ENCODE results near the gene MACROD2.

The MACROD2 gene

DNA sequence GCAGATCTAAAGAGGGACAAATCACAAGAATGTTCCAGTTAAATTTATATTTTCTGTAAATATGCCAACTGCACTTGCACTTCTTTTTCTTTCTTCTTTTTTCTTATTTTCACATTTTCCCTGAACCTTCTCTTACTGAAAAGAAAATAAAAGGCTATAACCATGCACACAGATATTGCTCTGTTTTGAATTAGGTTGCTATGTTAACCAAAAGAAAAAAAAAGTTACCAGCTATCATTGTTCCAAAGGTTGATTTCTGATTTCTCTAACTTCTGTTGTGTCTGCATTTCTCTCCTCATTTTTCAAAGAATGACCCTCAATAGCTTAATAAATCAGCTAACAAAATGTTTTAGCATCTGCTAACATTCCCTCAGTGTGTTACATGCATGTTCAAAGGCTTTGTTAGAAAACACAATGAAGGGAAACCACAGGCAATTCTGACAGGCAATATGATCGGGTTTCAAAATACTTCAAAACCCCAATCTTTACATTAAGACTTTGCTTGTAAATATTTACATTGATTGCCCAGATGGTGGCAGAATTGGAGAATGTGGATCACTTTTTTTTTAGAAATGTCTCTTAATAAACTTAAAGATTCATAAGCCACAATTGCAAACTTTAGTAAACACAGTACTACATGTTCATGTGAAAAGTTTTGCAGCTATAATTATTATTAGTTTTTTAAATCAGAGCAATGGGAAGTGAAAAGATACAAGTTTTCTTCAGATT, 1270.4 kb downstream of the MACROD2 start:
- DNase-seq (ENCODE audit: low read depth in 2 of 2), result no peak

DNA sequence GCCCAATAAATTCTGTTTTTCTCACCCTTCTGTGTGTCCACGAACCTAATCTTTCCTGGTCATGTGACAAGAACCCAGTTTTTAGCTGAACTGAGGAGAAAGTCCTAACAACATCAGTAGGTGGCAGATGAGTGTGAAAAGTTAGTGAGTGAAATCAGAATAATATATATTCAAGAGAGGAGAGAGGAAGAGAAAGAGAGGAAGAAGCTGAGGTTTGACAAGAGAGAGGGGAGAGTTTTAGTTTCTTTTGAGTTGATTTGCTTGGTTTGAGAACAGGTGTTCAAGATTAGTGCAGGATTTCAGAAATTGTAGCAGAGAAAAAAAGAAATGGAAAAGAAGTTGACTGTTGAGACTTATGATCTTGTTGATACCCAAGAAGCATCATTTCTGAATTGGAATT, 1272.6 kb downstream of the MACROD2 start:
- DNase-seq (ENCODE audit: low read depth in 2 of 2), result no peak

DNA sequence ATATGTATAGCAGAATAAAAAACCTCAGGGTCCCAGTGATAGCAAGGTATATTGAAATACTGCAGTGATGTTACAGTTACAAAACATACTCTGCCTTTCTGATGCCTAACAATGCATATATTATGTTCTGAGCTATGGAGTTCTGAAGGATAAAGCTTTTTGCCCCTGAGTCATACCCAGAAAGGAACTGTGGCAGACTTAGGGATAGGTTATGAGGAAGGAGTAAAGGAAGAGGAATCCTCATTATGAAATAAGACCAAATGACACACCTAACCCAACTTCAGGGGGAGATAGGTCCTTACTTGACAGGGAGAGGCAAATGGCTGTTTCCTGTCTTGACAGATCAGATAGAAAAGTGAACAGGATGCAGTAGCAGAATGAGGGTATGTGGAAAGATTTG, 1282.7 kb downstream of the MACROD2 start:
- DNase-seq (ENCODE audit: low read depth in 2 of 2), result no peak

DNA sequence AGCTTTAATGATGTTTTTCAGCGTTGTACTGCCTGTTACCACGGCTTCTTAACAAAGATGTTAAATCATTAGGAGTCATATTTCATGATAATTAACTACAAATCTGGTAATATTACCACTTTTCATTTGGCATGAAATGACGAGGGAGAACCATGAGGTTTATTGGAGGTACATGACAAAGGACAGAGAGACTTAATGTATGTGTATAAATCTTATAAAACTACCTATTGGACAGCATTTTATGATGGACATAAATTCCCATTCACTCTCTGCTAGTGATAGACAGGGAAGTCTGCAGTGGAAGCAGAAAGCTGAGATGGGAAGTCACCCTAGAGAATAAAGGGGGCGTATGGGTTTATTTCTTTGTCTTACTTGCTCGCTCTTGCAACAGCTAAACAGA, 1292.0 kb downstream of the MACROD2 start:
- no peak for DNase-seq (ENCODE audit: low read depth in 2 of 2)

DNA sequence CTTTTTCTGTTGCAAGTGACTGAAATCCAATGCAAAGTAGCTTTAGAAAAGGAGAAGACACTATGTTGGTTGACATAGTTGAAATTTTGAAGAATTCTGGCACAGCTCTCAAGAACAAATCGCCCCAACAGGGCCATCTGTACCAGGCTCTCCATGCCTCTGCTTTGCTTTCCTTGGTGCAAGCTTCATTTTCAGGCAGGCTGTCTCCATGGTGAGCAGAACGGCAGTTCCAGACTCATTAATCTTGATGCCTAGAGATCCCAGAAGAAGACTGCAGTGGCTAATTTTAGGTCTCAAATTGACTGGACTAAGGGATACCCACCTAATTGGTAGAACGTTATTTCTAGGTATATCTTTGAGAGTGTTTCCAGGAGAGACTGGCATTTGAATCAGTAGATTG, 1292.8 kb downstream of the MACROD2 start:
- no peak for DNase-seq (ENCODE audit: low read depth in 2 of 2)

DNA sequence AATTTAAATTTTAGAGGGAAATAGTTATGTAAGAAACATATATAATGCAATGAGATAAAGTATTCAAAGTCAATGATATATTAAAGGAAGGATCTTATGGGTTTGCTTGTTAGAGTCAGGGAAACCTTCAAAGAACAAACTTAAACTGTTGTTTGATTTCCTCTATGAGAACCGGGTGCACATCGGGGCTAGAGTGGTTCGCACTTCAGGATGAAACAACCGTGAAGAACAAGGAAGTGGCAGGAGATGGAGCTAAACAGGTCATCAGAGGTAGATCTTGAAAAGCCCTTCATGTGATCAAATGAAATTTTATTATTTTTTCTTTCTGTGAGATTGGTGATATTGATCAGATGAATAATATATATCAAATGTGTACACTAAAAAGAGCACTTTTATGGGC, 1294.0 kb downstream of the MACROD2 start:
- DNase-seq (ENCODE audit: low read depth in 2 of 2), result no peak

DNA sequence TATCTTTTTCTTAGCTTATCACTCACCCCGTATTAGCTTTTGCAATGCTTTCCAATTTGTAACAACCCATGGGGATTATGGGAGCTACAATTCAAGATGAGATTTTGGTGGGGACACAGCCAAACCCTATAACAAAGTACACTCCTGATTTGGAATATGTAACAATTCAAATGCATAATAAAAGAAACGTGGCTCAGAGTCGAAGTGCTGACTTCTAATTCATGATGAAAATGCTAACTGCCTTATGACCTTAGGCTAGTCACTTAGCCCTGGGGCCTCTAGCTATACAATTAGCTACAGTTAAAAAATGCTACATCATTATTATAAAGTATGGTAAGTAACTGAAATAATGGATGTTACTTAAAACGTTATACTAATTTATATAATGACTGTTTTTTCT, 1297.1 kb downstream of the MACROD2 start:
- no peak for DNase-seq (ENCODE audit: low read depth in 2 of 2)

DNA sequence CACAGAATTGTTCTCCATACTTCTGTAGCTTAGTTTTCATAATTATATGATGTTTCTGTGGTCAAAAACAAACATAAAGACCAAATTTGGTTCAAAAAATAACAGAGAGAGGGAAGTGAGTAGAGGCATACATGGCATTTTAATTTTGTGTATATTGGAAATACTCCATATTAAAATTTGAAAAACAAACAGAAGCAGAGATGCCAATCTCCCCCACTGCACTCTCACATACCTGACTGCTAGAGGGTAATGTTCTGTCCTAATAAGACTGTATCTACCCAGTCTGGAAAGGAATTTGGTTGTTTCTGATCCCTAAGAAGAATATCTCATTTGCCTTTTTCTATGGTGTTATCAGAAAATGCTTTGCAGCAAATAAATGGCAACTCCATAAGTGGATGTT, 1301.1 kb downstream of the MACROD2 start:
- DNase-seq (ENCODE audit: low read depth in 2 of 2), result no peak

DNA sequence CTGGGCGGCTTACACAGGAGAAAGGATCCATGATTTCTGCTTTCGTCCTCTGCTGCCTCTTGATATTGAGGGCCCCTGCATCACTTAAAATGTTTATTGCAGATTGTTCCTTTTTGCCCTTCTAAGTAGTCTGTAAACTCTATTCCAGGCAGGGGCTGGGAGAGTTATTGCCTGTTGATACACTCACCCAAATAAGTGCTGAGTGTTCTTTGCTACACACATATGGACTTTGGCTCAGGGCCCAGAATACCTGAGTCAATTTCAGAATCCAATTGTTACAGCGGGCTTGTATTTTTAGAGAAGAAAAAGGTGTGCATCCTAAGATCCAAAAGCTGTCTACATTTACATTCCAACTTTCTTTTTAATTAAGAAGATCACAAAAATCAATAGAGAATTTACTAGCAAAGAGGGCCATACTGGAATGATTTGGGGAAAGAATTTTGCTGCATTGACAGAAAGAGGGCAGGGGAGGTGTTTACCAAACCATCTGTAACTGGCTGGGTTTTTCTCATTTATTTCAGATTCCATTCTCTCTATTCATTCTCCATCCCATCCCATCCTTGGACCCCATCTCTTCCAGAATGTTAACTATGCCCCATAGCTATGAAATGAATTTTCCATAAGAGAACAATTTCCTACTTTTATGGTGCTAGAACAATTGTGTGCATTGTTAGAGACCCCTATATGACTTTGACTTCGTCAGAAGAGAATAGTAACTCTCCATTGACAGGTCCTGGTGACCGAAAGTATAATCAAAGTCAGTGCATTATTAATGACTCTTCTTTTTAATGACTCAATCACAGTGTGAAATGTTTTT, 1302.0 kb downstream of the MACROD2 start:
- peak in 1 of 2 experiments; percentile 1 for DNase-seq (ENCODE audit: low read depth in 2 of 2)

DNA sequence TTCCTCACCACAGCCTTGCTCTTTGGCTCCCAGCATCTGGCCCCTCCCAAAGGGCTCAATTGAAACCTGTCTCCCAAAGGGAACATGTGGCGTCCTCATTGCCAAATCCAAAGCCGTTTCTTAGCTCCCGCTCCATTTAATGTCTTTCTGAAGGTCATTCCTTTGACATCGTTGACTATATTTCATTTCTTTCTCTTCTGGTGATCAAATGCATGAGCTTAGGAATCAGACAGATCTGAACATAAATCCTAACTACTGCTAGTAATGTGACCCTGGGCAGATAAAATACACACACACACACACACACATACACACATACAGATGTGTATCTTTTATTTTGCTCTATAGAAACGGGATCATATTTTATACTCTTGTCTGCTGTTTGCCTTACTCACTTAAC, 1306.8 kb downstream of the MACROD2 start:
- no peak for DNase-seq (ENCODE audit: low read depth in 2 of 2)

DNA sequence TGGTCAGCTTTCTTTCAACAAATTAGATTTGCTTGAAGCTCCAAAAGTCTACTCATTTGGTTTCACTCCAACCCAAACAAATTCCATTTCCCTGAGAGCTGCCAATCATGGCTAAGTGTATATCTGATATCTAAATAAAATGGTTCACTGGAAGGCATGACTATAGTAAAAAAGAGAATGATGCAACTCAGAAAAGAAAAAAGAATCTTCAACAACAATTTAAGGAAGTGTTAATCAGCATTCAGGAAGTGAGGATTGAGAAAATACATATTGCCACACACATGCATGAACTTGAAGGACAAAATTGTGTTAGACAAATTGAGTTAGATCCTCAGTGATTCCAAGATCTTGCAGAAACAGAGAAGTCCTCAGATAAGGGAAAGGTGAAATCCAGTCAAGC, 1315.0 kb downstream of the MACROD2 start:
- no peak for DNase-seq (ENCODE audit: low read depth in 2 of 2)

DNA sequence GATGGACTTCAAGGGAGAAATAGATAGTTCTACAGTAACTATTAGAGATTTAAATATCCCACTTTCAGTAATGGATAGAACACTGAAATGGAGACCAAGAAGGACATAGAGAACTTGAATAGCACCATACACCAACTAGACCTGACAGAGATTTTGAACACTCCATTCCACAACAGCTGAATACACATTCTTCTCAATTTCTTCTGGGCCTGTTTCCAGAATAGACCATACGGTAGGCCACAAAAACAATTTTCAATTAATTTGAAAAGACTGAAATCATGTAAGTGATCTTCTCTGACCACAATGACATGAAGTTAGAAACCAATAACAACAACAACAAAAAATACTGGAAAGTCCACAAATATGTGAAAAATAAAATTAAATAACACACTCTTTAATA, 1321.2 kb downstream of the MACROD2 start:
- no peak for DNase-seq (ENCODE audit: low read depth in 2 of 2)

DNA sequence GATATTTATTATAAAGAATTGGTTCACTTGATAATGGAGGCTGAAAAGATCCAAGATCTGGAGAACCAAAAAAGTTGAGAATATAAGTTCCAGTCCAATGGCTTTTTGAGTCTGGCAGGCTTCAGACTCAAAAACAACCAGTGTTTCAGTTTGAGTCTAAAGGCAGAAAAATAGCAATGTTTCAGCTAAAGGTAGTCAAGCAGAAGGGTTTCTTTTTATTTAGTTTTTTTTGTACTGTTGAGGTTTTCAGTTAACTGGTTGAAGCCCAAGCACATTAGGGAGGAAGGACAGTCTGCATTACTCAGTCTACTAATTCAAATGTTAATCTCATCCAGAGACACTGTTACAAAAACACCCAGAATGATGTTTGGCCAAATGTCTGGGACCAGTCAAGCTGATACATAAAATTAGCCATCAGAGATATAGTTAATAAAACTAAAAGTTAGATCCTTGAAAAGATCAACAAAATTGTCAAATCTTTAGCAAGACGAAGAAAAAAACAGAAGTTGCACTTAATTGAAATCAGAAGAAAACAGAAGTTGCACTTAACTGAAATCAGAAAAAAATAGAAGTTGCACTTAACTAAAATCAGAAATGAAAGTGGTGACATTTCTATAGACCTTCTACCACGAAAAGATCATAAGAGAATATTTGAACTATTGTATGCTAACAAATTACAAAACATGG, 1322.4 kb downstream of the MACROD2 start:
- DNase-seq (ENCODE audit: low read depth in 2 of 2), result no peak

DNA sequence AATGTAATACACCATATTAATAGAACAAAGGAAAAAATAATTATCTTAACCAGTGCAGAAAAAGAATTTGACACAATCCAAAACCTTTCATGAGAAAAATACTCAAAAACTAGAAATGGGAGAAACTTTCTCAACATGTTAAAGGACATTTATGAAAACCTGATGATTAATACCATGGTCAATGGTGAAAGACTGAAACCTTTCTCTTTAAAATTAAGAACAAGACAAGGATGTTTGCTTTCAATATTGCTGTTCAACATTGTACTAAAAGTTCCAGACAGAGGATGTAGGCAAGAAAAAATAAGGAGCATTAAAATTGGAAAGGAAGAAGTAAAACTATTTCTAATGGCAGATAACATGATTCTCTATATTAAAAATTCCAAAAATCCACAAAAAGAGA, 1323.4 kb downstream of the MACROD2 start:
- no peak for DNase-seq (ENCODE audit: low read depth in 2 of 2)

DNA sequence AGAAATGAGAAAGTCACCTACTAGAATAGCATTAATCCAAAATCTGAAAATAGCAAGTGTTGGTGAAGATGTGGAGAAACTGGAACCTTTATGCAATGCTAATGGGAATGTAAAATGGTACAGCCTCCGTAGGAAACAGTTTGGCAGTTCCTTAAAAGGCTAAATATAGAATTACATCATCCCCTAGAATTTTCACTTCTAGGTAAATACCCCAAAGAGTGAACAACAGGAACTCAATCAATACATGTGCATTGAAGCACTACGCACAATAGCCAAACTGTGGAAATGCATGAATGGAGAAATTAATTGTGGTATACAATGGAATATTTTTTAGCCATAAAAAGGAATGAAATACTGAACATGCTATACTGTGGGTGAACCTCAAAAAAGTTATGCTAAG, 1324.1 kb downstream of the MACROD2 start:
- no peak for DNase-seq (ENCODE audit: low read depth in 2 of 2)

DNA sequence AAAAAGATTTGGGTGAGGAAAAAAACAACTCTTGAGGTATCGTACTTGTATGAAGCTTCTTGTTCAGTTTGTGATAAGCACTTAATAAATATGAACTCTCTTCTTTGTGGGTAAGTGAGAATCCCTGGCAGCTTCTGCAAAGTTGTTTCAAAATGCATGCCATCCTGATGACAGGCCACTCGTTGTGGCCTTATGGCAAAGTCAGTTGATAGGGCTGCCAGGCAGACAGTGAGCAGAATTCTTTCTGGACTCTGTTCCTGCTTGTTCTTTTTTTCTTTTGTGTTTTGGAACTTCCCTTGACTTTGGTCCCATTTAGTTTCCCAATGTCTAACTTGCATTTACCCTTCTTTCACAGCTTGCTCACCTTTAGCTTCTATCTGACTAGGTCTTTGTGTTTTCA, 1325.6 kb downstream of the MACROD2 start:
- no peak for DNase-seq (ENCODE audit: low read depth in 2 of 2)

DNA sequence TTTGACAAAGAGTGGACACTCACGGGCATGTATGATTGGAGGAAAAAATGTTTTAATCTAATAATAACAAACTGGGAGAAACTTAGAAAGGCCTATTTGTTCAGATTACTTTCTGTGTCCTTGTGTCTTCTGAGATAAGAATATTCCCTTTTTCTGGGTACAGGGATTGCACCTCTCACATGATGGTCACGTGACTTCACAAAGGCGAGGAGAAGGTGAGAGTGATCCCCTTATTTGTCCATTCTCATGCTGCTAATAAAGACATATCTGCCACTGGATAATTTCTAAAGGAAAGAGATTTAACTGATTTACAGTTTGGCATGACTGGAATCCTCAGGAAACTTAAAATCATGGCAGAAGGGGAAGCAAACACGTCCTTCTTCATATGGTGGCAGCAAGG, 1331.8 kb downstream of the MACROD2 start:
- no peak for DNase-seq (ENCODE audit: low read depth in 2 of 2)

DNA sequence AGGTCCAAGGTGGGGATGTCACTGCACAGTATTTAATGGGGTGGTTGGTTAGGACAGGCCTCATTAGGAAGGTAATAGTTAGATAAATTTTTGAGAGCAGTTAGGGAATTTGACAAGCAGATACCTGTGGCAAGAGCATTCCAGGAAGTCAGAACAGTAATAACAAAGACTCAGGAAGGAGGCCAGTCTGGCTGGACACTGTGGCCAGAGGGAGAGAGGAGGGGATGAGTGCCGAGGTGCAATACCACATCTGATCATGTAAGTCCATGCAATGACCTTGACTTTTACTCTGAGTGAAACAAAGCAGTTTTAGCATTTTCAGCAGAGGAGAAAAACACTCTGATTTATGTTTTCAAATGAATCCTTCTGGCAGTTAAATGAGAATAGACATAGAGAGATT, 1332.8 kb downstream of the MACROD2 start:
- no peak for DNase-seq (ENCODE audit: low read depth in 2 of 2)

DNA sequence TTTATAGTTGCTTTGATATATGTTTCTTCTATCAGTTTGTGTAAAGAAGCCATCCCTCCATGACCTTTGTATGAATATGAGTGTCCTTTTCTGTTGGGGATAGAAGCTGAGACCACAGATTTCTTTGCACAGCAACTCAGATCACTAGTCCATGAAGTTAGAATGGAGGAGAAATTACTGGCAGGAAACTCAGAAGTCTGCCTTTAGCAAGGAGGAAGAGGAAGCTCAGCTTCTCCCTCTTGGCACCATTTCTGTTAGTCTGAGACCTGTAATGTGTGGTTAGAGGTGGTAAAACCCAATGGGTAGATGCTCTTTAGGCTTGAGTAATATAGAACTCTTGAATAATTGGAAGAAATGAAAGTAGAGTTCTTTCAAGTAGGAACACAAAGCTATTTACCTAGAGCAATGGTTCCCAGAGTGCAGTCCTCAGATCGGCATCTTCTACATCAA, 1337.4 kb downstream of the MACROD2 start:
- no peak for DNase-seq (ENCODE audit: low read depth in 2 of 2)

DNA sequence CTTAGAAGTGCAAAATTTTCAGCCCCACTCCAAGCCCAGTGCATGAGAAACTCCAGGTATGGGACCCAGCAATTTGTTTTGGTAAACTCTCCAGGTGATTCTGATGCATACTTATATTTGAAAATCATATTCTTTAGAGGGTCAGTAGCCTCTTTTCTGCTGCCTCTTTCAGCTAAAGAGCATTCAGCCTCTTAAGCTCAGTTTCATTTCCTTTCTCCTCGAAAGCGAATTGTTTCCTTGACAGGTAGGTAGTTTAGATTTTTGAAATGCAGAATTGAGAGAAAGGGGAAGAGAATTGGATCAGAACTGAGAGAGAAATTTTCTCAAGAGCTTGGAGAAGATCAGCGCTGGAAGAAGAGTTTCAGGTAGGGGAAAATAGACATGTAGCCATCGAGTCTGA, 1337.9 kb downstream of the MACROD2 start:
- DNase-seq (ENCODE audit: low read depth in 2 of 2), result no peak

DNA sequence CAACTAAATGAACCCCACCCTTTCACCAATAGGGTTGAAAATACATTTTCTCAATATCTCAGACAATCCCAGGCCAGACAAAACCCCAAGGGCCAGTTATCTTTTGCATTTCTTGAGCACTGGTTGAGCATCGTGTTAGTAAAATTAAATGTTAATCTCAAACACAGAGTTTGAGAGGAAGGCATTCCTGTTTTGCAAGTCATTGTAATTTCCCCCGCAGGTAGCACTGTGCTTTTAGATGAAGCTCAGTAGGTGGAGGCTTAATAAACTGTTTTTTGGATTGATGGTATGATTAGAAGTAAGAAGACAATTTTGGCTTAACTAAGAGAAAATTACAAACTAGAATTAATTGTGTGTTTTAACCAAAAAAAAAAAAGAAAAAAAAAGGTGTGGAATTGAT, 1340.7 kb downstream of the MACROD2 start:
- no peak for DNase-seq (ENCODE audit: low read depth in 2 of 2)

DNA sequence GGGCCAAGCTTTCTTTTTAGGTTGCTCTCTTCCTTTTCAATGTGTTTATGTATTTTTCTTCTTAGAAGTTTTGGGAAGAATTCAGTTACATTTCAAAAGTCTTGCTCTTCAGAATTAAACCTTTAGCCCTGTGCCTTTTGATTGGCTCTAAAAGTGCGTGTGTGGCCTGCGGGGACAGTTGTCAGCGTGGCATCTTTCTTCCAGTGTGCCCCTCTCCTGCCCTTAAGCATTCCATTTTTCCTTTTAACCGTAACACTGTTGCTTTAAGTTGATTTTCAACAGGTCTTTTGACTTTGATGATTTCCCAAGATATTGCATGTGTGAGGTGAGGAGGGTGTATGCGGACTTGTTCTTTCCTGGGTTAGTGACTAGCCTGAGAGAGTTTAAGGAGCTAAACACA, 1341.2 kb downstream of the MACROD2 start:
- no peak for DNase-seq (ENCODE audit: low read depth in 2 of 2)

DNA sequence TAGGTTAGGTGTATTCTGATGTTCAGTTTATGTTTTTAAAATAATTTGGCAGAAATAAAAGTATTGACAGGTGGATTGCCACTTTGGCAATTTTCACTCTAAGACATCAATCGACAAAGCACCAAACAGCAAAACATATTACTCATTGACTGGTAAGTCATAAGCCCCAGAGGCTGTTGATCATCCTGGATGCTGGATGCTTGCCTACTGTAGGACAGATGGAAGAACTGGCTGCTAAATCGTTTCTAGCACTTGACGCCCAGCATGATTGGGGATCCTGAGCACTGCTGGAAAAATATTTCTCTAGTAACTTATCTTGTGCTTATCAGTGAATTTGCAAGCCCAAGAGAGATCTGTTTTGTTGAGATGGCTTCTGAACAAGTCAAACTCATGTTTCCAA, 1343.9 kb downstream of the MACROD2 start:
- DNase-seq (ENCODE audit: low read depth in 2 of 2), result no peak
